ENCODE results near the gene PXYLP1.

Gene PXYLP1

DNA sequence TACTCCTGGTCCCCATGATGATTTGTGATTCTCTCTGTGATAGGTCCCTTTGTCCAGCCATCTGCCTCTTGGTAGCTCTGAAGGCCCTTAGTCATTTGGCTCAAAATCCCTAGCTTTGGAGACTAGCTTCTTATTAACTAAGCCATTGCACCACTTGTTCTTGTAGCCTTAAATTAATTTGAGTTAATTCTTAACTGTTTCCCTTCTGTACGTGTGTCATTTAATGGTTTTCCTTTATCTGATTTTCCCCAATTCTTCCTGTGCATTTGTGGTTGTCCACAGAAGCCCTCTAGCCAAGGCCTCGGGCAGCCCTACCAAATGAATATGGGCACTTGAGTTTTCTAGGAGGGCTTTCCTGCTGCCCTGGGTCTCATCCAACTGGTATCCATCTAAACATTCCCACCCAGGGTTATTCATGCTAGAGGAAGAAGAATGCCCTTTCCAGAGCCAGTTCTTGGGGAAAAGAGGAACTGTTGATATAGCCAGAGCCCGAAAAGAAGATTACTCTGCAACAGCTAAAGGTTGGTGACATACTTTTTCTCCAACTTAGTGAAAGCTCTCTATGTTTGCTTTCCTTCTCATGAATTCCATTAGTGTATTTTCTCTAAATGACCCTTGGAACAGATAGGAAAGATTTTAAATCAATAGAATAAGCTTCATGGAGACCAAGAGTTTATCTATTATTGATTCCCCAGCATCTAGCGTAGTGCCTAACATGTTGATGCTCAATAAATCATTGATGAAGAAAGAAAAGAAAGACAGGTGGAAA, 92.5 kb downstream of the PXYLP1 start:
- TF ChIP-seq, protein P1, sequence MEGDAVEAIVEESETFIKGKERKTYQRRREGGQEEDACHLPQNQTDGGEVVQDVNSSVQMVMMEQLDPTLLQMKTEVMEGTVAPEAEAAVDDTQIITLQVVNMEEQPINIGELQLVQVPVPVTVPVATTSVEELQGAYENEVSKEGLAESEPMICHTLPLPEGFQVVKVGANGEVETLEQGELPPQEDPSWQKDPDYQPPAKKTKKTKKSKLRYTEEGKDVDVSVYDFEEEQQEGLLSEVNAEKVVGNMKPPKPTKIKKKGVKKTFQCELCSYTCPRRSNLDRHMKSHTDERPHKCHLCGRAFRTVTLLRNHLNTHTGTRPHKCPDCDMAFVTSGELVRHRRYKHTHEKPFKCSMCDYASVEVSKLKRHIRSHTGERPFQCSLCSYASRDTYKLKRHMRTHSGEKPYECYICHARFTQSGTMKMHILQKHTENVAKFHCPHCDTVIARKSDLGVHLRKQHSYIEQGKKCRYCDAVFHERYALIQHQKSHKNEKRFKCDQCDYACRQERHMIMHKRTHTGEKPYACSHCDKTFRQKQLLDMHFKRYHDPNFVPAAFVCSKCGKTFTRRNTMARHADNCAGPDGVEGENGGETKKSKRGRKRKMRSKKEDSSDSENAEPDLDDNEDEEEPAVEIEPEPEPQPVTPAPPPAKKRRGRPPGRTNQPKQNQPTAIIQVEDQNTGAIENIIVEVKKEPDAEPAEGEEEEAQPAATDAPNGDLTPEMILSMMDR (IDR thresholded peaks at IDR 0.05; ENCODE audit: unreplicated experiment in 3 of 3), result no peak
- Mint-ChIP-seq H3K27ac (peak overlapping the region; percentile 72 to 94 (median 91)), H3K4me1 (peaks cover 8% of the 10 kb centered on the region), H3K9me3 (peaks cover 5% of the 10 kb centered on the region), H3K4me3 (peak overlapping the region; percentile 57 to 77 (median 77)), H3K36me3 (ENCODE audit: low read depth) (no peaks in the 10 kb centered on the region), H3K27me3 (ENCODE audit: low read depth) (no peaks in the 10 kb centered on the region)

DNA sequence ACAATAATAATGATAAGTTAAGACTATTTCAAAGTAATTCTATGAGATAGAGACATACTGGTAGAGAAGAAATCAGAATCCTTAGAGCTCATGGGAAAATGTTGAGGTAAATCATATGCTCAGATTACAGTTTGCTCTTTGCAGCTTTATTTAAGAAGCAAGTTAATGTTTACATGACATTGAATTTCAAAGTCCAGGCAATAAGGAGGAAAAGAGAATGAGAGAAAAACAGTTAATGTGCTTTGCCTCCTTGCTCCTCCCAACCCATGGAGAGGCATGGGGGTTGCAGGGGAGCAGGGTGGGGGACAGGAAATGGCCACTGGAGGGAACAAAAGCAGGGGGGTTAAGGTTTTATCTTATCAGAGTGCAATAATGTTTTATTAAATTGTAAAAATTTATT, 94.5 kb downstream of the PXYLP1 start:
- peak overlapping the region; percentile 94 to 96 (median 95) for H3K27ac Mint-ChIP-seq

DNA sequence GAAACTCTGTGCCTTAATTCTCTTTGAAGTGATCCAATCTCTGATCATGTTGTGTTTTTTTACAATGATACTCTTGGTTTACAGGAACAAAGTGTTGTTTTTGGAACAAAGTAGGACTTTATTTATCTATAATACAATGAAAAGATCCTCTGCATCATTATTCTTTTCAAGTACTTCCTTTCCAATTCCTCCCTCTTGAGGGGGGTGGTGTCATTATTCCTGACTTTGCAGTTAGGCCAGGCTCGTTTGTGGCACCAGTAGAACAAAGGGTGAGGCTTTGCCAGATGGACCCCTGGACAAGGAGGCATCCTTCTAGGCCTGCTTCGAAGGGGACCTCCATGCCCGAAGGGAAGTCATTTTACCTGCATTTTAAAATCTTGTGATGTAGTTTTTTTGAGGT, 95.0 kb downstream of the PXYLP1 start:
- no peaks in the 10 kb centered on the region for H3K36me3 Mint-ChIP-seq (ENCODE audit: low read depth)
- H3K4me3 Mint-ChIP-seq, result peak overlapping the region in 2 of 3 experiments; percentile 11 to 19
- H3K27me3 Mint-ChIP-seq (ENCODE audit: low read depth), result no peaks in the 10 kb centered on the region
- peaks cover 8% of the 10 kb centered on the region for H3K4me1 Mint-ChIP-seq
- no peaks in the 10 kb centered on the region for H3K9me3 Mint-ChIP-seq
- TF ChIP-seq, protein P1 (IDR thresholded peaks at IDR 0.05; ENCODE audit: unreplicated experiment in 3 of 3), result no peak
- H3K27ac Mint-ChIP-seq, result peak overlapping the region; percentile 94 to 96 (median 95)

More for the DNA sequence above, 94.5 kb downstream of the PXYLP1 start:
- peaks cover 8% of the 10 kb centered on the region for H3K4me1 Mint-ChIP-seq
- TF ChIP-seq, protein P1 (IDR thresholded peaks at IDR 0.05; ENCODE audit: unreplicated experiment in 3 of 3), result no peak
- H3K27me3 Mint-ChIP-seq (ENCODE audit: low read depth), result no peaks in the 10 kb centered on the region
- H3K36me3 Mint-ChIP-seq (ENCODE audit: low read depth), result no peaks in the 10 kb centered on the region
- H3K4me3 Mint-ChIP-seq, result peak overlapping the region; percentile 56 to 71 (median 63)
- no peaks in the 10 kb centered on the region for H3K9me3 Mint-ChIP-seq

DNA sequence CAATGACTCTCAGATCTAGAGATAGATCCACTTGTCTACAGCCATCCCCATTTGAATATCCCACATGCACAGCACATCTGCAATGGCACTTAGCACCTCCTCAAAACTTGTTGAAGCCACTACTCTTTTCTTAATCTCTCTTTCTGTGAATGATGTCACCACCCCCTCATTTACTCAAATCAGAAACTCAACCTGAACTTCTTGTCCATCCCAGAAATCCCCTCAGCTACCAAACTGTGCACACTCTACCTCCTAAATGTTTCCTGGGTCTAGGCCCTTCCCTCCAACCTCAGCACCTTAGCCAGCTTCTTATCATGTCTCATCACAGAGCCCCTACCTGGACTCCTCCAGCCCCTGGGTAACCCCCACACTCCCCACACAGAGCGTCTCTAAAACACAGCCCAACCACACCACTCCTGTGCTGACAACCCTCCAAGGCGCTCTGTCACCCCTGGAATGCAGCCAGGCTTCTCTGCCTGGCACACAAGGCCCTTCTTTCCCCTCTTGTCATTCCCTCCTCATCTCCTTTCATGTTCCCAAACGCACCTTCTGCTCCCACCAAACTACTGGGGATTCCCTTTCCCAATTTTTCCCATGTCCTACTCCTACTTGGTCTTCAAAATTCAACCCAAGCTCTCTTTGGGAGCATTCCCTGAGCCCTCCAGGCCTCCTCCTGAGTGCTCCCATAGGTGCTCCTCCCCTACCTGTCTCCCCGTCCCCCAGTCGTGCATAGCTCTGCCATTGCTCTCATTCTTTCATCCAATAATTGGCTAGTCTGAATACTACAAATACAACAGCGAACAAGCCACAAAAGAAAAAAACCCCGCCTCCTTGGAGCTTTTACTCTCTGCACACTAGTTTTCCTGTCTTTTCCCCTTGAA, 96.9 kb downstream of the PXYLP1 start:
- Mint-ChIP-seq H3K9me3 (no peaks in the 10 kb centered on the region), H3K27ac (peak overlapping the region; percentile 0 to 52 (median 40)), H3K27me3 (ENCODE audit: low read depth) (no peaks in the 10 kb centered on the region), H3K4me3 (peak overlapping the region in 1 of 3 experiments; percentile 1), H3K36me3 (ENCODE audit: low read depth) (no peaks in the 10 kb centered on the region), H3K4me1 (peaks cover 17% of the 10 kb centered on the region)
- TF ChIP-seq, protein P1 (IDR thresholded peaks at IDR 0.05; ENCODE audit: unreplicated experiment in 3 of 3), result no peak

DNA sequence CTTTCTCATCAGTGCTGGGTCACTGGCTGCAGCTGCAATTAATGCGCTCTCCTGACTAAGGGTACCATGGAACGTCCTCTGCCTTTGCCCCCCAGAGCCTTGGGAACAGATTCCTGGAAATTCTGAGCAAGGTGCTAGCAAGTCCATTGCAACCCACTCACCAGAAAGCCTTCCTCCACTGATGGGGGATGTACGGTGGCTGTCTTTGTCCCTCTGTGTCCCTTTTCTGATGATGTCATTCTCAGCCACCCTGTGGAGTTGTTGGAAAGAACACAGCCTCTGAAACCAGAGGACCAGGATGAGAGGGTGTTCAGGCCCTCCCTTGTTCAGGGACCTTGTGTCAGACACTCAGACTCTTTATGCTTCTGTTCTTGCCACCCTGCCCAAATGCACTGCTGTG, 98.6 kb downstream of the PXYLP1 start:
- Mint-ChIP-seq H3K9me3 (no peaks in the 10 kb centered on the region), H3K4me1 (peaks cover 17% of the 10 kb centered on the region)
- TF ChIP-seq, protein P1 (IDR thresholded peaks at IDR 0.05; ENCODE audit: unreplicated experiment in 3 of 3), result no peak

More for the DNA sequence above, 98.6 kb downstream of the PXYLP1 start:
- Mint-ChIP-seq H3K36me3 (ENCODE audit: low read depth) (no peaks in the 10 kb centered on the region), H3K27ac (peak overlapping the region in 1 of 3 experiments; percentile 20), H3K4me3 (no peak overlapping the region), H3K27me3 (ENCODE audit: low read depth) (no peaks in the 10 kb centered on the region)

Measured in nephron (organoid).